ENCODE measurements around the gene TGFBR2.

DNA sequence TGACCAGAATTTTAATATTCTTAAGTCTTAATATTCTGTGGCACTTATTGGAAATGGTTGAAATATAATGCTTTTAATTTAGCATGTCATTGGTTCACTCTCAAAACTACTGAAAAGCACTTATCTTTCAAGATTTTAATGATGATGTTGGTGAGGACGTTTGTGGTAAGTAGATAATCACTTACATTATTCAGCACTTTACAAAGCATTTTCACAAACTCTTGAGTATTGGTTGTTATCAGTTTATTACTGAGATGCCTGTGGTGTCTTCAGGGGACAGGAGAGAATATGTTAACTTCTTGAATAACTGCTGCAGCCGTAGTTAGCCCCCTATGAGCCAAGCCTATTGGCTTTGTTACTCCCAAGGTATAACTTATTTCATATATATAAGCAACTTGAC lies 15.2 kb downstream of the TGFBR2 start:
- TF ChIP-seq POLR2A (IDR thresholded peaks at IDR 0.05) (no peak), POLR2AphosphoS5 (IDR thresholded peaks at IDR 0.05) (no peak)
- TF ChIP-seq, protein P1, sequence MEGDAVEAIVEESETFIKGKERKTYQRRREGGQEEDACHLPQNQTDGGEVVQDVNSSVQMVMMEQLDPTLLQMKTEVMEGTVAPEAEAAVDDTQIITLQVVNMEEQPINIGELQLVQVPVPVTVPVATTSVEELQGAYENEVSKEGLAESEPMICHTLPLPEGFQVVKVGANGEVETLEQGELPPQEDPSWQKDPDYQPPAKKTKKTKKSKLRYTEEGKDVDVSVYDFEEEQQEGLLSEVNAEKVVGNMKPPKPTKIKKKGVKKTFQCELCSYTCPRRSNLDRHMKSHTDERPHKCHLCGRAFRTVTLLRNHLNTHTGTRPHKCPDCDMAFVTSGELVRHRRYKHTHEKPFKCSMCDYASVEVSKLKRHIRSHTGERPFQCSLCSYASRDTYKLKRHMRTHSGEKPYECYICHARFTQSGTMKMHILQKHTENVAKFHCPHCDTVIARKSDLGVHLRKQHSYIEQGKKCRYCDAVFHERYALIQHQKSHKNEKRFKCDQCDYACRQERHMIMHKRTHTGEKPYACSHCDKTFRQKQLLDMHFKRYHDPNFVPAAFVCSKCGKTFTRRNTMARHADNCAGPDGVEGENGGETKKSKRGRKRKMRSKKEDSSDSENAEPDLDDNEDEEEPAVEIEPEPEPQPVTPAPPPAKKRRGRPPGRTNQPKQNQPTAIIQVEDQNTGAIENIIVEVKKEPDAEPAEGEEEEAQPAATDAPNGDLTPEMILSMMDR (IDR thresholded peaks at IDR 0.05 in 8 of 11, conservative IDR thresholded peaks at IDR 0.05 in 3 of 11) = no peak
